NCI-H82 (cell line): Measurements from ENCODE around the gene EIF2S1.

ENCODE experiments used
- DNase-seq: peaks from one replicate; lab custom pipeline; 2025; lab: John Stamatoyannopoulos, UW

Gene EIF2S1

DNA sequence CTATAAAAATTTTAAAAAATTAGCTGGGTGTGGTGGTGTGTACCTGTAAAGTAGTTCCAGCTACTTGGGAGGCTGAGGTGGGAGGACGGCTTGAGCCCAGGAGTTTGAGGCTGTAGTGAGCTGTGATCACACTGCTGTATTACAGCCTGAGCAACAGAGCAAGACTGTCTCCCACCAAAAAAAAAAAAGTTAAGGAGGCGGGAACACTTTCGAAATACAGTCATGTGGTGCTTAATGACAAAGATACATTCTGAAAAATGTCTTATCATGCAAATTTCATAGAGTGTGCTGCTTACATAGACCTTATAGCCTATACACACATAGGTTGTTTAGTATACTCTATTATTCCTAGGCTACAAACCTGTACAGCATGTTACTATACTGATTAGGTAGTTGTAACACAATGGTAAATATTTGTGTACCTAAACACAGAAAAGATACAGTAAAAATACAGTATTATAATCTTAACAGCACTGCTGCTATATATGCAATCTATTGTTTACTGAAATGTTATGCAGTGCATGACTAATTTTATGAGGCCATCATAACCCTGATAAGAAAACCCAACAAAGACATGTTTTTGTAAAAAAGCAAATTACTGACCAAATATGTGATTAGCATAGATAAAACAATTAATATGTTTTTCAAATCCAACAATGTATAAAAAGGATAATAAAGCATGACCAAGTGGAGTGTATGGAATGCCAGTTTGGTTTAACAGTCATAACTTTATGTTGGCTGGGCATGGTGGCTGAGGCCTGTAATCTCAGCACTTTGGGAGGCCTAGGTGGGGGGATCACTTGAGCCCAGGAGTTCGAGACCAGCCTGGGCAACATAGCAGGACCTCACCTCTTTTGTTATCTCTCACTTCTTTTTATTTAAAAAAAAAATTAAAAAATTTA is 11.4 kb downstream of the EIF2S1 start:
- DNase-seq, result no peak

DNA sequence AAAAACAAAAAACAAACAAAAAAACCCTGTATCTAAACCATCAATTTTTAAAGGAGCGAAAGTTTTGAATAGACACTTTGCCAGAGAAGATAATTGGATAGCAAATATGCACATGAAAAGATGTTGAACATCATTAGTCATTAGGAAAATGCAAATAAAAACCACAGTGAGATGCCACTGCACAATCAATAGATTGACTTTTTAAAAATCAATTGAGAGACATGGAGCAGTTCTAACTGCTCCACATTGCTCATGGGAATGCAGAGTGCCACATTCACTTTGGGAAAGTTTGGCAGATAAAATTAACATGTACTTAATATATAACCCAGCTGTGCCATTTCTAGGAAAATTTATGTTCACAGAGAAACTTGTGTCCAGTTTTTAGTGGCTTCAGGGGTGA is 12.7 kb downstream of the EIF2S1 start:
- no peak for DNase-seq

DNA sequence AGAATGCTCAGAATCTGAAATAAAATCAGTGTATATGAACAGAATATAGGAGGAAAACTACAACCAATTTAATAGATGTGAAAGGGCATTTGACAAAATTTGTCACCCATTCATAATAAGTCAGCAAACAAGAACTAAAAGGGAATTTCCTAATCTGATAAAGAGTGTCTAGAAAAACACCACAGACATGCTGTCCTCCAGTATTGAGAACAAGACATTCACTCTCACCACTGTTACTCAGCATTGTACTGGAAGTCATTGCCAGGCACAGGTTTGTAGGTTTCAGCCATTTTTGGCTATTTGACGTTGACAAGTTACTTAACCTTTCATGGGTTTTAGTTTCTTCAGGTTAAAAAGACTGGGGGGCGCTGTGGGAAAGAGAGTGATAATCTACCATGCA is 13.2 kb downstream of the EIF2S1 start:
- no peak for DNase-seq

DNA sequence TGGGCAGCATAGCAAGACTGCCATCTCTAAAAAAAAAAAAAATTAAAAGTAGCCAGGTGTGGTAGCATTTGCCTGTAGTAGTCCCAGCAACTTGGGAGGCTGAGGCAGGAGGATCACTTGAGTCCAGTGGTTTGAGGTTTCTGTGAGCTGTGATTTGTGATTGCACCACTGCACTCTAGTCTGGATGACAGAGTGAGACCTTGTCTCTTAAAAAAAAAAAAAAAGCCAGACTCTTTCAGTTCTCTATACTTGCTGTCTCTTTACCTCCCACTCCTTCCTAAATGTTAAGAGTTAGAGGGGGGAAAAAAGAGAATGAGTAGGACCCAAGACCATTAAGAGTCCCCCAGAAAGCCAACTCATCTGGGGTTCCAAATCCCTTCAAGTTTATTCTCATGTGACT is 17.8 kb downstream of the EIF2S1 start:
- no peak for DNase-seq

DNA sequence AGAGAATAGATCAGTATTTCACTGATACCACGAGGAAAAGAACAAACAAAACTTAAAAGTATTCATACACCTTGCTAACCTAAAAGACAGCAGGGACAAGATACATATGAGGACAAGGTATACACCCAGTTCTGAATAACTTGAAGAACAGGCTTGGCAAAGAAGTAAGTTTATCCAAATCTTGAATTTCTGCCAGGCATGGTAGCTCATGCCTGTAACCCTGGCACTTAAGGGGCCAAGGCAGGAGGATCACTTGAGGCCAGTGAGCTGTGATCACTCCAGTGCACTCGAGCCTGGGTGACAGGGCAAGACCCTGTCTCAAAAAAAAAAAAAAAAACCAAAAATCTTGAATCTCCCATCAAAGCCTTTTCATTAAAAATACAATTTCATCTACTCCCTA is 25.0 kb downstream of the EIF2S1 start:
- no peak for DNase-seq

DNA sequence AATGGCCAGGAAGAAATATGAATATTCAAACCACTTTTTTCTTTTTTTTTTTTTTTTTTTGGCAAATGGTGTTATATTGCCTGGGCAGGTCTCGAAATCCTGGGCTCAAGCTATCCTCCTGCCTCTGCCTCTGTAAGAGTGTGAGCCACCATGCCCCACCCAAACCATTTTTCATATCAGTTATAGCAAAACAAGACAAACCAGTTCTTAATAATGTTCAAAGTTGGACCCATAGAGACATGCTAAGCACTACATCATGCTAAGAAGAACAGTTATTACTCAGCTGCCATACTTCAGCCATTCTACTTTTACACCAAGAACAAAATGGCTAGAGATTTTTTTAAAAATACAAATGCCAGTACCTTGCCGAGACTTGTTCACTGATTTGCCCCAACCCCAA is 25.5 kb downstream of the EIF2S1 start:
- no peak for DNase-seq

DNA sequence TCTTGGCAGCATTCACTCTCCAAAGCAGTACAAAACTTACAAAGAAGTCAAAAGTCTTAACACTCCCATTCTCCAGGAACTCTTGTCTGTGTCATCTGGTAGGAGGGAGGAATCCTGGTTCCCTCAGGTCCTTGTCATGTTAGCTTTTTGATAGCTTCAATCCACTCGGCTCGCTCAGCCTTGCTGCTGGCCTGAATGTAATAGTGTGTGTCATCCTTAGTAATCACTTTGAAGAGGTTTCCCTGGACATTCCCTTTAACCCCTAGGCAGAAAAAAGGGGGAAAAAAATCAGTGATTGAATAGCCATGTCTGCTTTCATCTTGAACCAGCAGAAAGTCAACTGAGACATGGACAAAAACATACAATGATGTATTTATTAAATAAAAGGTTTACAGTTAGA is 27.1 kb downstream of the EIF2S1 start:
- DNase-seq, result no peak

DNA sequence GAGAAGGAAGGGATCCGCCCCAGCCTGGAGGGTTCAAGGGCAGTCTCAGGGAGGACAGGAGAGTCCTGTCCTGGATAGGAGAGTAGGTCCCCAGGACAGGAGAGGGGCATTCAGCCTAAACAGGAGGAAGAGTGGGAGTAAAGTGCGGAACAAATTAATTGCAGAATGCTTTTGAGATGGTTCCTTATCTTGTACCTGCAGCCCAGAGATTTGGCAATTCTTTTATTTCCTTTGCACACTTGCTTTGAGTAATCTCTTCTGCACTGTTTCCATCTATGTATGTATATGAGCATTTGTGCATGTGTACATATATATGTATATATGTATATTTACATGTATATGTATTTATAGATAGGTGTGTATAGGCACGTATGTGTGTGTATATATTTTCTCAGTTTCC is 29.1 kb downstream of the EIF2S1 start:
- no peak for DNase-seq

DNA sequence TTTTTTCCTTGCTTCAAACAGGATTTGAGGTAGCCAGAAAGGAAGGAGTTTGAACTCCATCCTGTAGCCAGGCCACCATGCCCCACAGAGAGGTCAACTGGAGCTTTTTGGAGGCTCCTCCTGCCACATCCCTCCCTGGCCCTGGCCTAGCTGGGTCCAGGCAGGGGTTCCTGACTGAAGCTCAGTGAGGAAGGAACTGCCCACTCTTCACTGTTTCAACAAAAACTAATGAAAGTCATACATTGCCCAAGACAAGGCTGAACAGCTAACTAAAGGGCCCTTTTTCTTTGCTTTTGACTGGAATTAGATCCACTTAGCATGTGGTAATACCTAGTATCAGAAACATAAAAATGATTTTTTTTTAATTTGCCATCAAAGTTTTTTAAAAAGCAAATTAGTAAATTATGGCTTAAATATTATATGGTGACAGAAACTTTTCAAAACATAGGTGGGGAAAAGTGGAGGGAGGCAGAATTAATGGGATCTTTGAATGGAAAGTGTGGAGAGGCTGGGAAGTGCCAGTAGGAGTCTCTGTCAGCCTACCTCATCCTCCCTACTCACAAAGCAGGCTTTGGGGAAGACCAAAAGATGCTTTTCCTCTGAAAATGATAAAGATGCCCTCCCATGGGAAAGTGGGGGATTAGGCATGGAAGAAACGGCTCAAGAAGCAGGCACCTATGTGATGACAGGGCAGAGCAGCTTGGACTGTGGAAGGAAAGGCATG is 29.8 kb downstream of the EIF2S1 start:
- no peak for DNase-seq

DNA sequence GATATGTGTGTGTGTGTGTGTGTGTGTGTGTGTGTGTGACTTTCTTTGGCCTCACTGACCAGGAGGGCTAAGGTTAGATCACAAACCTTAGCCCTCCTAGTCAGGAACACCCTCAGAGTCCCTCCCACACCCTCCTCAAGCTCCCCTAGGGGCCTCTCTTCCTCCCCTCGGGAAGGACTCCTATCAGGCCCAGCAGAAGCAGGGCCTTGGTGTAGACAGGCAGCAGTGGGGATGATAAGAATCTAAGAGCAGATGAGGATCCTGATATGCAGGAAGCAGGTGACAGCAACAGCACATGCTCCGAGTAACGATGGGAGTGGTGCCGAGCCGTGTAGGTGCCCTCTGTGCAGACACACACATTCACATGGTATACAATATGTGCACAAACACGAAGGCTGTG is 31.1 kb downstream of the EIF2S1 start:
- no peak for DNase-seq

DNA sequence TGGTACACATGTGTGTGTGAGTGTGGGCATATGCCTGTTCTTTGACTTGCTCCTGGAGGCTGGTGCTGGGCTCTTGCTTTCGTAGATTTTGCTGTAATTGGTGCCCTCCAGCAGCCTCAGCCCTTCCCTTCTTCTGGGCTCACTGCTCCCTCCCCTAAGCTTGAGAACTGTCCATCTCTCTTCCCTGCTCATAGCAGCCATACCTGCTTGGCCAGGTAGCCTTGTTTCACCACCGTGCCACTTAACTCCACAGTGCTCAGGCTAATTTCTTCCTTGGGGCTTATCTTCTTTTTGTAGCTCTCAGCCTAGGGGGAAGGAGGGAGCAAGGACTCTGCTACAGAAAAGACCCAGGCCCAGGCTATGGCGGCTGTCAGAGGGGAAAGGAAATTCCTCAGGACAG is 32.0 kb downstream of the EIF2S1 start:
- DNase-seq, result no peak

DNA sequence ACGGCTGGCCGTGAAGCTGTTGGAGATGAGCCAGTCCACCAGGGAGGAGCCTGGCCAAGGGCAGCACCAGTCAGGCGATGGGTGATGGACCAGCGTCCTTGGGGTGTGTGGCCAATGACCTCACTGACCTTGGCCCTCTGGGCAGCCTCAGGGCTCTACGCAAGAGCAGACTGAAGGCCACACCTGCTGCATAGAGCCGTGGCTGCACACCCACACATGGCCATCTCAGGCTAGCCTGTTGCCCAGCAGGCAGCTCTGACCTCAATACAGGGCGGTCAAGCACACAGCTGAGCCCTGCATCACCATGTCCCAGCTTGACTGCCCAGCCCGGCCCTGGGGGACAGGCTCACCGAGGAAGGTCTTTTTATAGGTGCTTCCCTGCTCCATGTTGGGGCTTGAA is 32.7 kb downstream of the EIF2S1 start:
- DNase-seq, result no peak

DNA sequence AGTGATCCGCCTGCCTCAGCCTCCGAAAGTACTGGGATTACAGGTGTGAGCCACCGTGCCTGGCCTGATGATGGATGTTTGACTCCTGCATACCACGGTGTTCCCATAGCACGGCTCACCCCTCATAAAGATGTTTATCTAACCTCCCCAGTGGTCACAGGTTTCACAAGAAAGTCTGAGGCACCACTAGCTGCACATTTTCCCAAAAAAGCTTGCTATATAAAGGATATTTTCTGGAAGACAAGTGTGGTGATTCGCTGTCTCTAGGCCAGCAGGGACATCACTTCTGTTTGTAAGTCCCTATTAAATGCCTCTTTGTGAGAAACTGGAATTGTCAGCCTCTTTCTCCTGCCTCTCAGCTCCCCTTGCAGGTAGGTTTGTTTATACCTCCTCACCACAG is 33.6 kb downstream of the EIF2S1 start:
- no peak for DNase-seq

DNA sequence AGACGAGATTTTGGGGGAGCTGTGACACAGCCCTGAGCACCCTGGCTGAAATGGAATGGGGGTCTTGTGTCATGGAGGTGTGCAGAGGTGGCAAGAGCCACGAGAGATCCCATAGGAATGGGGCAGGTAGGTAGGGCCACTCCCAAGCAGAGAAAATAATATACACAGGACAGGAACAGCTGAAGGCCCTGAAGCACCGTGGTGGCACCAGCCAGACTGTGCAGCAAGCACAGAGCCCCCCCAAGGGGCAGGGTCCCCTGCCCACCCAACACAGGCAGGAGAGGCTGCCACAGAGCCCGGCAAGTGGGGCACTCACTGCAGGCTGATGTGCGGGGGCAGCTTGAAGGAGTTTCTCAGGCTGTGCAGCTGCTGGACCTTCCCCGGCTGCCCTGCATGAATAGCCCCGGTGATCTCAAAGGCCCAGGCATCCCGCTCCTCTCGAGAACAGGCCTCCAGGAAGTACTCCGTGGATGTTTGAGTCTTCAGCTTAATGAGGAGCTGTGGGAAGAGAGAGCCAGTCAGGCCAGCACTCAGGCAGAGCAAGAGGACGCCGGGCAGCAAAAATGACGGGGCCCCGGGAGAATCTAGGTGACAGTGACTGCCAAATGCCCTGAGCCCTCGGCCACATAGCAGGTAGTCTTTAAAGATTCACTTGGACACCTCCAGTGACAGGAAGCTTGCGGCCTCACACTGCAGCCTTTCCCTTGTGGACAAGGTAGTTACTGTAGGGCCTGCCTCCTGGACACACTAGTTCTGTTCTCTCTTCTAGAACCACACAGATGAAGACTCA is 35.2 kb downstream of the EIF2S1 start:
- DNase-seq, result no peak

DNA sequence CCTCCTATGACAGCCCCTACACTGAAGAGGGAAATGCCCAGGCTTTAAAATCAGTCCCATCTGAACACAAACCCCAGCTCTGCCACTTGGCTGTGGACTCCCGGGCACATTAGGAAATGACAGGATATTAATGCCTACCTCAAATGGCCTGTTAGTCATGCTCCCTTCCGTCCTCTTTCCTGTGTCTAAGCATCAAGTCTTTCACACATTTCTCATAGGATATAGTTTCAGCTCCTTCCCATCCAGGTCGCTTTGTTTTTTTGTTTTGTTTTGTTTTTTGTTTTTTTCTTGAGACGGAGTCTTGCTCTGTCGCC is 35.7 kb downstream of the EIF2S1 start:
- no peak for DNase-seq

DNA sequence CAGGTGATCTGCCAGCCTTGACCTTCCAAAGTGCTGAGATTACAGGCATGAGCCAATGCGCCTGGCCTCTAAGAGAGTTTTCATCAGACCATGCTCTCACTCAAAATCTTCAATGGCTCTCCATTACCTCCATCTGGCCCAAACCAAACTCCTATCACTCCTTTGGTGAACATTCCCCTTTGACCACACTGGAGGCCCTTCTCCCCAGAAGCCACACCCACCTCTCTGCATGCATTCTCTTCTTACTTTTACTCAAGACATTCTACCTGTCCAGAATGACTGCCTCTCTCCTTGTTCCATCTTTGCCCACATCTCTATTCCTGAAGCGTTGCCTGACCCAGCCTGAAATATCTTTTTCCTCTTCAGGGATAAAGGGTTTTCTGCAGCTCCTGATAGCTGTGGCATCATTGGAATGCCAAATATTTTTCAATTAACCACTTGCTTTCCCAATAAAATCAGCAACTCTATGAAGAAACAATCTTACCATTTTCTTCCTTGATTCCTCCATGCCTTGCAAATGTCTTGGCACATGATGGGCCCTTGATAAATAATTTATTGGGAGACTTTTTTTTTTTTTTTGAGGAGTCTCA is 36.3 kb downstream of the EIF2S1 start:
- no peak for DNase-seq

DNA sequence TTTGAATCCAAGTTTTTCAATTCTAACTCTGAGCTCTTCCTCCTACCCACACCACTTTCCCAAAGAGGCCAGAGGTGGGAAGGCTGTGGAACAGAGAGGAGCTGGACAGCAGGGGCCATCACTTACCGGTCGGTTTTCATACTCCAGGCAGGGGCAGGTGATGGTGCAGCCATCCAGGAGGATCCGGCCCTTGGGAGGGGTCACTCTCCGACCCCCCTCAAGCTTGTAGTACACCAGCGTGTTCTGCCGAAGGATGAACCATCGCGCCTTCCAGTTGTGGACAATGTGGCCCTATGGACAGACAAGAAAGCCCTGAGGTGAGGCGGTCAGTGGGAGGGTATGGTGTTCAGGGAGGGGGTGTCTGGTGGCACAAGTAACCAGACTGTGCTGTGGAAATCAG is 37.4 kb downstream of the EIF2S1 start:
- DNase-seq, result no peak

DNA sequence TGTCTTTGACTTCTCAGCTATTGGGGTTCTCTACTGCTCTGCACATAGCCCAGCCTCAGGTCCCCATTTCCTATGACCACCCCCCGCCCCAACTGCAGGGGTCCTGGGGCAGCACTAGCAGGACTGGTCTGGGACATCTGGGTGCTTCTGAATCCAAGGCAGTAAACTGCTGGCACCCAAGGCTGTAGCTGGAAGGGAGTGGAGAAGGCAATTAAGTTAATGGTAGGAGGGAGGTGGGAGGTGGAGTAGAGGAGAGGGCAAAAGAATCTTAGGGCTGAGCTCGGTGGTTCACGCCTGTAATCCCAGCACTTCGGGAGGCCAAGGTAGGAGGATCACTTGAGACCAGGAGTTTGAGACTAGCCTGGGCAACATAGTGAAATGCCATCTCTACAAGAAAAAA is 40.3 kb downstream of the EIF2S1 start:
- DNase-seq, result no peak

DNA sequence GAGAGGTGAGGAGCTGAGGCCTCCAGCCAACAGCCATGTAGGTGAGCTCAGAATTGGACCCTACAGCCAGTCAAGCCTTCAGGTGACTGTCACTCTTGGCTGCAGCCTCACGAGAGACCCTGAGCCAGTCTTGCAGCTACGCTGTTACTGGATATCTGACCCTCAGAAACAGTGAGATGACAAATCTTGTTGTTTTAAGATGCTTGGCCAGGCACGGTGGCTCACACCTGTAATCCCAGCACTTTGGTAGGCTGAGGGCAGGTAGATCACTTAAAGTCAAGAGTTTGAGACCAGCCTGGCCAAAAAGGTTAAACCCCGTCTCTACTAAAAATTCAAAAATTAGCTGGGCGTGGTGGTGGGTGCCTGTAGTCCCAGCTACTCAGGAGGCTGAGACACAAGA is 45.6 kb downstream of the EIF2S1 start:
- DNase-seq, result no peak

DNA sequence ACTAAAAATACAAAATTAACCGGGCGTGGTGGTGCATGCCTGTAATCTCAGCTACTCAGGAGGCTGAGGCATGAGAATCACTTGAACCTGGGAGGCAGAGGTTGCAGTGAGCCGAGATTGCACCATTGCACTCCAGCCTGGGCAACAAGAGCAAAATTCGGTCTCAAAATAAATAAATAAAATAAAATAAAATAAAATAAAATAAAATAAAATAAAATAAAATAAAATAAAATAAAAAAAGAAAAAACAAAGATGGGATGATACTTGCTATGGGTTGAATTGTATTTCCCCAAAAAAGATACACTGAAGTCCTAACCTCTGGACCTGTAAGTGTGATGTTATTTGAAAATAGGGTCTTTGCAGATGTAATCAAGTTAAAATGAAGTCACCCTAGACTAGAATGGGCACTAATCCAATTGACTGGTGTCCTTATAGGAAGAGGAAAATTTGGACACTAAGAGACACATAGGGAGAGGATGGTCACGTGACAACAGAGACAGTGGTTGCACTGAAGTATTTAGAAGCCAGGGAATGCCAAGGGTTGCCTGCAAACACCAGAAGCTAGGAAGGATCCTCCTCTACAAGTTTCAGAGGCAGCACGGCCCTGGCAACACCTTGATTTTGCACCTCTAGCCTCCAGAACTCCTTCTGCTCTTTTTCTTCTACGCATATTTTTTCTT is 48.1 kb downstream of the EIF2S1 start:
- peak; percentile 43 for DNase-seq

DNA sequence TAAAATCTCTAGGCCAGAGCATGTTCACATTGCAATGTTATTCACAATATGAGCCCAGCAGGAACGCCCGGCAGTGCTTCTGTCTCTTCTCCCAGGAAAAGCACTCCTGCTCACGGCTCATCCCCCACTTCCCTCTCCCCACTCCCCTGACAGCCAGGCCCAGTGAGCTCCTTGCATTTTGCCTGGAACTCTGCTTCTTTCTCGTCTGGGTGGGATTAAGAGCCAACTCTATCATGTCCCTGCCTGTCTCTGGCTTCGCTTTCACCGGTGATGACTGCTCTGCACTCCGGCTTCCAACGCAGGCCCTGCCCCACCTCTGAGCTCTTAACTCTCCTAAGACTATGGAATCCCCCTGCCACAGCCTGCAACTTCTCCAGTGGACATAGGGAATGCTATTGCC is 49.3 kb downstream of the EIF2S1 start:
- no peak for DNase-seq

DNA sequence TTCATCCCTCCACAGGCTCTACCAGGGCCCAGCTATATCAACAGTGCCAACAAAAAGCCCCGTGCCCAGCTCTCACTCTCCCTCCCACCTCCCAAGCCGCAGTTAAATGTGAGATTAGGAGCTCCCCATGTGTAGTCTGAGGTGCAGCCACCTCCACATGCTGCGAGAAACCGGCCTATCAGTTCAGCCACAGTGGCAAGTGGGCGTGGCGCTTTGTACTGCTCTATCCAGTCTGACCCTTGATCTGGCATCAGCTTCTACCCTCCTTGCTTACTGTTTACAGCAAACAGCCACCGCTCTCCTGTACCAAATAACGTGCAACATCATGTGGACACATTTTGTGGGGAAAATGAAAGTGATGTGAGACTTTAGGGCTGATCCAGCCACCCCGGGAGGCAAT is 50.2 kb downstream of the EIF2S1 start:
- no peak for DNase-seq
